CD4-positive, alpha-beta T cell treated with Interleukin-15 for 4 hours (primary cell): ENCODE results near the gene CHMP4B.

Experiments used
- DNase-seq: peaks from one replicate; pipeline ENCODE4 v3.0.0-alpha.2; 2020; ENCODE audit warnings: low spot score

Gene CHMP4B

DNA sequence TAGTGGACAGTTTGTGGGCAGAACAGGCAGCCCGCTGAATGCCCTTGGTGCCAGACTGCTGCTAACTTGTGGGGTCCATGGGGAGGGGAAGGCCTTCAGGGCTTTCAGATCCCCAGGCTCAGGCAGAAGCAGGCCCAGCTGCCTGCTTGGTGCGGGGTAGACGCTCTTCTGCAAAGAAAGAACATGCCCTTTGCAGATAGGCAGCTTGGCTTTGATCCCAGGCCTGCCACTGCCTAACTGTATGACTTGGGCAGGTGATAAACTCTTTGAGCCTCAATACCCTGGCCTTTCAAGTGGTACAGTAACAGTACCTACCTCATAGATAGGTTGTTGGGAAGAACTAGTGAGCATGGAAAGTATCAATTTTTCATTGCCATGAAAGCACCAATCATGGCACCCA is 28.4 kb downstream of the CHMP4B start:
- DNase-seq: no peak

GRCh38 chr20:33840160-33840559 is 29.0 kb downstream of the CHMP4B start:
- DNase-seq: no peak

DNA sequence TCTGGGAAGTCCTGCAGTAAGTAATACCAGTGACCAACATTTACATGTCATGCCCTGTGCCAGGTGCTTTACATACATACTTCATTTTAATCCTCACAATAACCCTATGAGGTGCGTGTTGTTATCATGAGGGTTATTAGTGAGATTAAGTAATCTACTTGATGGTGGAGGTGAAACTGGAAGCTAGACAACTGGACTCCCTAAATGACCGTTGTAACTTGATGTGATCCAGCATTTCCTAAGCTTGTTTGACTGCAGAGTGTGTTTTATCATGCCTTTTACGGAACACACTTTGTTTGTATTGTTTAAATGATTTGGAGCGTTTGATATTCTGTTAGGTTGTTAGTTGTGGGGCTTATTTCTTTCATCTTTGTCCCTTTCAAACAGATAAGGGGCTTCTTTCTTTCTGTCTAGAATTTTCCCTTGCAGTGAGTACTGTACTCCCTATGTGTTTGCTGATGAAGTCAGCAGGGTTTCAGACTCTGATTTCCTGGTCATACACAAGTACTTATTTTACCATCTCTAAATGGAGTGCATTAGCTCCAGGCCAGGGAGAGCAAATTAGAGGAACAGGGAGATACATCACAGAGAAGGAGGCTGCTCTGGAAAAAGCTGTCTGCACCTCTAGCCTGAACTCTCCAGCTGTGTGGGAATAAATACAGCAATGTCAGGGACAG is 29.7 kb downstream of the CHMP4B start:
- no peak for DNase-seq

GRCh38 chr20:33841436-33841799 is 30.3 kb downstream of the CHMP4B start:
- no peak for DNase-seq

DNA sequence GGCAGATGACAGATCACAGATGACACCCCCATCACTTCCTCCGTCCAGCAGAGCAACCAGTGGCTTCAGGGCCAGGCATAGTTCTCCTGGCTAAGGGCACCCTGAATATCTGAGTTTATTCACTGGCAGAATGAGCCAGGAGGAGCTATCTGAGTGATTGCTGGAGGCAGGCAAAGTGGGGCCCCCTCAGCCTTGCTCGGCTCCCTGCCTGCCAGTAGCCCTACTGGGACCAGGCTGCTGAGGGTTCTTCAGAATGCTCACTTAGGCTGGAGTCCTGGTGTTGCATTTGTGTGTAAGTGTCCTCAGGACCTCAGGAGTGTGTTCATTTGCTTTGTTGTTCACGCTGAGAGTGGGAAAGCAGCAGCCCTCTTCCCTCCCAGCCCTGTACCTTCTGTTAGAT is 31.2 kb downstream of the CHMP4B start:
- DNase-seq: no peak

DNA sequence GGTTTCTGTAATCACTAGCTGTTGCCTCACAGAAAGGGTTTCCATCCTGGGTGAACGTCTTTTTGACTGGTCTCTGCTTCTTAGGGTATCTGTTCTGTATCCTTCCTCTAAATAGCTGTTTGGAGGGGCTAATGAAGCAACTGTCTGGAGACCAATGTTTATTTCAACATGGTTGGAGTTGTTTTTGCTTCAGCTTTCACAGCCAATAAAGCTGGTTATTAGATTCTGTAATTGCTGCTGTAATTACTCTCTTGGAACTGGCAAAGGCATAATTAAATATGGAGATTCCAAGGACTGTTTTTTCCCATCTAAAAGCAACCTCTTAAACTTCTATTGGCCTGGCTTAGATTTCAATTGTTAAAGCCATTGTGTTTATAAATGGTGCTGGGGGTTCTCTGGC is 31.9 kb downstream of the CHMP4B start:
- no peak for DNase-seq

DNA sequence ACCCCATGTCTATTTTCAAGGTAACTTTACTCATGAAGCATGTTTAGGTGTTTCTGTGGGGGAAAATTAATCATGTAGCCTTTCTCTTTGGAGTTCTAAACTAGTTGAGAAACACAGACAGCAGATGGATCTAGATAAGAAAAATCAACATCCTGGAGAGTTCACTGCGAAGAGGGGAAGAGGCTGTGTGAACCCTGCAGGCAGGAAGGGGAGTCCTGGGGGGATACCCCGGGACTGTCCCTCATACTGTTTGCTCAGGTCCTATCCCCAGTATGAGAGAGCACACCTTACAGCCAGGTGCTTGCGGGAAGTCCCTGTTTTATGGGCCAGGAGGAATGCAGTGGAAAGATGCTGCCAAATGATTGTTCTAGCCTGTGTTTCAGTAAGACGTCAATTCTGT is 32.7 kb downstream of the CHMP4B start:
- no peak for DNase-seq

- DNase-seq: no peak
Observed at GRCh38 chr20:33846291-33846935, 35.3 kb downstream of the CHMP4B start.

DNA sequence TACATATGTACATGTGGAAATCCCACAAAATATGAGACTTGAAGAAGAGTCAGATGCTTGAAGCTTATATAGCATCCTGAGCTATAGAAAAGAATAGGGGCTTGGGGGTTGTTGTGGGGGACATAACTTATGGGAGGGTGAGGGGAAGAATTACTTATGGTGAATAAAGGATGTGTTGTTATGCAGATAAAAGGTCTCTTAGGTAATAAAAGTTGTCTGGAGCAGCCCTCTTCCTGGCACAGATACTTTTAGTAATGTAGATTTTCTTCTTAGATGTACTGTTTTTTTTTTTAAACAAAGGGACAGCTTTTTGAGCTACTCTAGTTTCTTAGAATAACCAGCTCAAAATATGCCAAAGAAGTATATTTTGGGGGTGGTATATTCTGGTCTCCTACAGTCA is 35.9 kb downstream of the CHMP4B start:
- no peak for DNase-seq

GRCh38 chr20:33848391-33848790 is 37.2 kb downstream of the CHMP4B start:
- DNase-seq: no peak

DNA sequence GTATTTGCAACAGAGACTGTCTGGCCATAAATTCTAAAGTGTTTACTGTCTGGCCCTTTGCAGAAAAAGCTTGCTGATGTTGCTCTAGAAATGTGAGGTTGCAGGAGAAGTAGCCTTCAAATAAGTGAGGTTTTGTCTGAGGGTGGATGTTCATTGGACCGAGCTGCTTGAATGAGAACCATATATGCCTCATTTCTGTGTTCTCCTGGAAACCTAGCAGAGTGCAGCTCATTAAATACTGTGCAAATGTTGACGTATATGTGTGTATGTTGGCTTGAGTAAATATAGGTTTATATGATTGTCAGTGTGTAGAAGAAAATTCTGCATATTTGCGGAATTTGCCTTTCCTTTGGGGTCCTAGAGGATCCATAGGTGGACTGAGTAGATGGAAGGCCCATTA is 39.0 kb downstream of the CHMP4B start:
- DNase-seq: no peak

DNA sequence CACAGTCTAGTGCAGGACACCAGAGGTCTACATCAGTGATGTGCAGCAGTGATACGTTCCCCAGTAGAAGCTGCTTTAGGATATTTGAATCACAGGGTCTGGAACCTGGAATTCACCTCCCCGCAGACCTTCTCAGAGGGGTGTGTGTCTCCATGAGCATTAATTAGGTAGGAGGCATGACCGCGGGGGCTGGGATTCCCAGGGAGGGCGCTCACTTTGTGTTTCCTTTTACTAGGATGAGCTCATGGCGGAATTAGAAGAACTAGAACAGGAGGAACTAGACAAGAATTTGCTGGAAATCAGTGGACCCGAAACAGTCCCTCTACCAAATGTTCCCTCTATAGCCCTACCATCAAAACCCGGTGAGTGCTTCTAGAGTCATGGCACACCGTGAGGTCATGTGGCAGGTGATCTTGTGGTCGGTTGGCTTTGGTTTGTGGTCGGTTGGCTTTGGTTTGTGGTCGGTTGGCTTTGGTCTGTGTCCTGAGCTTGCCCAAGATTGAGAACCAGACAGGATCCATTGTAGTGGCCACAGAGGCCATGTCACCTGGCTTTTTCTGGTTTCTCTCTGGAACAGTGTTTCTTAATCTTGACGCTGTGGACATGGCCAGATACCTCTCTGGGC is 40.8 kb downstream of the CHMP4B start:
- no peak for DNase-seq

DNA sequence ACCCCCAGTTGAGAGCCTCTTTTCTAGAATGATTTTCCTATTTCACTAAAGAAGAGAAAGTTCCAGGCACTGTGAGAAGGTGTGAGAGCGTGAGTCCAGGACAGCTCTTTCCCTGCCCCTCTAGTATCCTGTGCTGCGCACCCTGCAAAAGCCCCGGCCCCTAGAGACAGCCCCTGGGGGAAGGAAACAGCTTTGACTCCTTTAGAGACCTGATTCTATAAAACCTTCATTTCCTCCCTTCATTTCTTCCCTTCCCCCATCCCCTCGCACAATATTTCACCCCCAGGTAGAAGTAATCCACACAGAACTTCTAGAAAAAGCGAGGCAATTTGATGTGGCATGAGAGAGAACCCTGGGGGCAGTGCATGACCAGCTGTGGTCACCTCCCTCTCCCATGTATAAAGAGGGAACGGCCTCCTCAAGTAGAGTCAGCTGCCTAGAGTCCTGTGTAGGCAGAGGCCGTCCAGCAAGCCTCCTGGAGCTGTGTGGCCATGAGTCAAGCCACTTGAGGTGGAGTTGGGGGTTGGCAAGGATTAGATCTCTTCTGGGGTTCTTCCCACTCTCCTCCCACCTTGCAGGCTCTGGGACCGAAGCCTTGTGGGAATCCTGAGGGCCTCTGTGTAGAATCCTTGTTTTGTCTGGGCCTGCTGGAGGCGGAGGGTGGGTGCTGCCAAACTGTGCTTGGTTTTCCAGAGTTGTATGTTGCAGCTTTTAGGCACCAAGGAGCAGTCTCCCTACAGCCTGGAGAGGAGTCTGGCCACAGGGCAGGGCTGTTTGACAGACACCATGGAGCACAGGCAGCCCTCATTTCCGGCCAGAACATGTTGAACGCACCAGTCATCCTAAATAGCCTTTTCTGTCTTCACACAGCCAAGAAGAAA is 41.7 kb downstream of the CHMP4B start:
- DNase-seq: no peak

GRCh38 chr20:33853507-33853813 is 42.3 kb downstream of the CHMP4B start:
- no peak for DNase-seq

- DNase-seq: no peak
Observed at GRCh38 chr20:33857722-33858563, 46.8 kb downstream of the CHMP4B start.

- DNase-seq: no peak
Observed at GRCh38 chr20:33858666-33859065, 47.5 kb downstream of the CHMP4B start.

- DNase-seq: peak; percentile 16
Observed at GRCh38 chr20:33859157-33859695, 48.1 kb downstream of the CHMP4B start.

DNA sequence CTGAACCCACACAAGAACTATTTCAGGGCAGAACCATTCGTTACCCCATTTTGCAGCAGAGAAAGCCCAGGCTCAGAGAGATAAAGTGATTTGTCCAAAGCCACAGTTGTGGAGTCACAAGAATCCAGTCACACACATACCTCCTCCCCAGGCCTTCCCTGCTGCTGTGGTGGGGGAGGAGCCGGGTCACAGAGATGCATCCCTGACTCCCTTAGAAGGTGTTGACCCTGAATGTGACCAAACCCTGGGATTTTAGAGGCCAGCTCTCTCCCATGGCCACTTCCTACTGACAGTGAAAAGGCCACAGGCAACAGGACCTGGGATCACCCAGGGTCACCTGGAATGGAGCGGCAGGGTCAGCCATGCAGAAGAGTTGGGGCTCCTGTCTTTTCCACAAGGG is 48.6 kb downstream of the CHMP4B start:
- DNase-seq: no peak

DNA sequence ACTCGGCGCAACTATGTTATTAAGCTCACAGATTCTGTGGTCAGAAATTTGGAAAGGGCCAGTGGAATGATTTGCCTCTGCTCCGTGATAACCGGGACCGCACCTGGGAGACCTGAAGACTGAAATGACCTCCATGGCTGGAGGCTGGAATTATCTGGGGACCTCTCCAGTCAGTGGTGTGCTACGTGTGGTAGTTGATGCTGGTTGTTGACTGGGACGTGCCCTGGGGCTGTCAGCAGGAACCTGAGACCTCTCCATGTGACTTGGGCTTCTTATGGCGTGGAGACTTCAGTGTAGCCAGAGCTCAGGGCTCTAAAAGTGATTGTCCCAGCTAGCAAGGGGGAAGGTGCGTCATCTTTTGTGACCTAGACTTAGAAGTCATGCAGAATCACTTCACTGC is 50.3 kb downstream of the CHMP4B start:
- no peak for DNase-seq

GRCh38 chr20:33862709-33863403 is 51.7 kb downstream of the CHMP4B start:
- peak; percentile 29 for DNase-seq
